ENCODE data around the gene P2RY13. TPM values are rescaled to one million over a fixed set of nuclear protein-coding genes. Genes with fewer than 3 reads are reported as not detected.

The P2RY13 gene
- total RNA-seq, 1 donor from 2014 or later = 8.2 TPM

GRCh38 chr3:151315846-151316245, 13.5 kb downstream of the P2RY13 start:
- no peaks in the 10 kb centered on the region for H3K4me1 ChIP-seq
- H3K27ac ChIP-seq = no peak overlapping the region
- H3K36me3 ChIP-seq = no peaks in the 10 kb centered on the region
- DNase-seq = no peak
- H3K4me3 ChIP-seq = no peak overlapping the region
- no peak for TF ChIP-seq CTCF (IDR thresholded peaks at IDR 0.05)
- intact Hi-C loops (cut with DNase I) = no loop called here
- H3K27me3 ChIP-seq = no peaks in the 10 kb centered on the region
- no peak for ATAC-seq
- no peaks in the 10 kb centered on the region for H3K9me3 ChIP-seq

GRCh38 chr3:151315136-151315535, 14.2 kb downstream of the P2RY13 start:
- DNase-seq (no peak), ATAC-seq (no peak)
- H3K27ac ChIP-seq = no peak overlapping the region
- no peaks in the 10 kb centered on the region for H3K36me3 ChIP-seq
- intact Hi-C loops (cut with DNase I) = no loop called here
- no peak overlapping the region for H3K4me3 ChIP-seq
- no peaks in the 10 kb centered on the region for H3K4me1 ChIP-seq
- no peaks in the 10 kb centered on the region for H3K9me3 ChIP-seq
- no peak for TF ChIP-seq CTCF (IDR thresholded peaks at IDR 0.05)
- H3K27me3 ChIP-seq = no peaks in the 10 kb centered on the region

- DNase-seq = no peak
- no peaks in the 10 kb centered on the region for H3K27me3 ChIP-seq
- H3K27ac ChIP-seq = no peak overlapping the region
- no peak for TF ChIP-seq CTCF (IDR thresholded peaks at IDR 0.05)
- no peaks in the 10 kb centered on the region for H3K4me1 ChIP-seq
- ATAC-seq = no peak
- intact Hi-C loops (cut with DNase I) = no loop called here
- no peak overlapping the region for H3K4me3 ChIP-seq
- no peaks in the 10 kb centered on the region for H3K36me3 ChIP-seq
- no peaks in the 10 kb centered on the region for H3K9me3 ChIP-seq
Measured at GRCh38 chr3:151314593-151314992, 14.8 kb downstream of the P2RY13 start.

GRCh38 chr3:151314137-151314536, 15.2 kb downstream of the P2RY13 start:
- Histone ChIP-seq H3K36me3 (no peaks in the 10 kb centered on the region), H3K27me3 (no peaks in the 10 kb centered on the region), H3K27ac (no peak overlapping the region), H3K4me3 (no peak overlapping the region), H3K4me1 (no peaks in the 10 kb centered on the region), H3K9me3 (no peaks in the 10 kb centered on the region)
- intact Hi-C loops (cut with DNase I) = no loop called here
- DNase-seq (no peak), ATAC-seq (no peak)
- TF ChIP-seq CTCF (IDR thresholded peaks at IDR 0.05) = no peak

- intact Hi-C loops (cut with DNase I) = no loop called here
- Histone ChIP-seq H3K4me1 (no peaks in the 10 kb centered on the region), H3K27me3 (no peaks in the 10 kb centered on the region), H3K27ac (no peak overlapping the region), H3K9me3 (no peaks in the 10 kb centered on the region), H3K36me3 (no peaks in the 10 kb centered on the region), H3K4me3 (no peak overlapping the region)
- ATAC-seq (no peak), DNase-seq (no peak)
- TF ChIP-seq CTCF (IDR thresholded peaks at IDR 0.05) = no peak
Measured at GRCh38 chr3:151312972-151313371, 16.4 kb downstream of the P2RY13 start.

GRCh38 chr3:151309566-151309965, 19.8 kb downstream of the P2RY13 start:
- Histone ChIP-seq H3K27ac (no peak overlapping the region), H3K27me3 (no peaks in the 10 kb centered on the region), H3K36me3 (no peaks in the 10 kb centered on the region), H3K4me1 (peaks cover 4% of the 10 kb centered on the region), H3K9me3 (no peaks in the 10 kb centered on the region), H3K4me3 (no peak overlapping the region)
- no peak for ATAC-seq
- DNase-seq = no peak
- intact Hi-C loops (cut with DNase I) = no loop called here
- TF ChIP-seq CTCF (IDR thresholded peaks at IDR 0.05) = no peak

All from upper lobe of right lung (tissue), 1 donor.